ENCODE data around the gene SLC2A4.

Gene SLC2A4

DNA sequence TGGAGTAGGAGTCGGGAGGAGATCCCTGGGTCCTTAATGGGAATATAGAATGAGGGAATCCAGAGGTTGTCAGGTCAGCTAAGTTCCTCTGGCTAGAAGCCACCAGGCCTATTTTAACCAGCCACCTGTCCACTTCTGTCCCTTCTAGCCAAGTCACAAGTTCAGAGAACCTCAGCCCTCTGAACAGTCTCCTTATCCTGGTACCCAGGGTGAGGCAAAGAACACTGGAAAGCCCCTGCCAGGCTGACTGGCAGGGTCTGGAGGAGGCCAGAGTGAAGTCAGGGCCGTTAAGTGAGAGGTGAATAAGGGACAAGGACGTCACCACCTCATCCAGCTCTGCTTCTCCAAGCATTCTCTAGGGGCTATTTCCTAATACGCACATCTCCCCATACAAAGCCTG is 32.7 kb upstream of the SLC2A4 start:
- DNase-seq, result no peak

GRCh38 chr17:7249214-7249613 is 32.3 kb upstream of the SLC2A4 start:
- no peak for DNase-seq

DNA sequence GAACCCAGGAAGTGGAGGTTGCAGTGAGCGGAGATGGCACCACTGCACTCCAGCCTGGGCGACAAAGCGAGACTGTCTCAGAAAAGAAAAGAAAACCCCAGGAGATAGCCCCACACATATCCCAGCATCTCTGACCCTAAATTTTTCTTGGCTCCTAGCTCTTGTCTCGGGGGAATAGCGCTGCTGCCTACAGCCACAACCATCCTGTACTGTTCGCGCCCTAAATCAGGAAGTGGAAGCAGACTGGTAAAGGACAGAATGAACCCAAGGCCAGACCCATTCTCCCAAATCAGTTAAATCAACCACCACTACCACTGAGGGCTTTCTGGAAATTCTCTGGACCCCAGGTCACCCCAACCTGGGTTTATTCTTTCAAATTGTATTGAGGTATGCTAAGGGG is 31.7 kb upstream of the SLC2A4 start:
- no peak for DNase-seq

DNA sequence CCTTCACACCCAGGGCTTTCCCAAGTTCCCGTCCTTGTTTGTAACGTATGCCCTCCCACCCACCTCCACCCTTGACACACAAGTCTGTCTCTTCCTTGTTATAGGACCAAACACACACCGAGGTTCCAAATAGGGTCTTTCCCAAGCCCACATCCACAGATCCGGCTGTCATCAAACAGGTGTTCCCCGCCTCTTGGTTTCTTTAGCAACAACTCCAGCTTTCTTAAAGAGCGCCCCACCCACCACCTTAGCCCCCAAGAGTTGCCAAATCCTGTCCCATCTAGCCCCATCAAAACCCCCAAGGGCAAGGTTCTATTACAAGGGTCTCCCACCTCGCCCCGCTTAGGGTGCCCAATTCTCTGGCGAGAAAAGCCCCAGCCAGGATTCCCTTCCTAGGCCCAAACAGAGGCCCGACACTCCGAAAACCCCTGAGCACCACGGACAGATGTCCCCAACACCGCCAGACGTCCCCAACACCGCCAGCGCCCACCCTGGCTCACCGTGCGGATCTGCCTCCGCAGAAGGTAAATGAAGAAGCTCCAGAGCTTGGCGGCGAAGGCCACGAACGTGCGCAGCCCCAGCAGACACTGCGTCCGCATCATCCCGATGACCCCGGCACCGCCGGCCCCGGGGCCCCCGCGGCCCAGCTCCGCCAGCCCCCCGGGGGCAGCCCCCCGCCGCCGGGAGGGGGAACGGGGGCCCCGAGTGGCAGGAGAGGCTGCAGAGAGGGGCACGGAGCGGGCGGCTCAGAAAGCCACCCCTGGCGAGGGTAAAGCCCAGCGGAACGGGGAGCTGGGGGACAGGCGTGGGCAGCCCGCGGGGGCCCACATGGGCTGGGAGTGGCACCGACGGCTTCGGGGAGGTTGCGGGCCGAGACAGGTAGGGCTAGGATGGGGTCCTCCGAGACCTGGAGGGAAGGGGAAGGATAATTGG is 30.6 kb upstream of the SLC2A4 start:
- DNase-seq, result no peak

DNA sequence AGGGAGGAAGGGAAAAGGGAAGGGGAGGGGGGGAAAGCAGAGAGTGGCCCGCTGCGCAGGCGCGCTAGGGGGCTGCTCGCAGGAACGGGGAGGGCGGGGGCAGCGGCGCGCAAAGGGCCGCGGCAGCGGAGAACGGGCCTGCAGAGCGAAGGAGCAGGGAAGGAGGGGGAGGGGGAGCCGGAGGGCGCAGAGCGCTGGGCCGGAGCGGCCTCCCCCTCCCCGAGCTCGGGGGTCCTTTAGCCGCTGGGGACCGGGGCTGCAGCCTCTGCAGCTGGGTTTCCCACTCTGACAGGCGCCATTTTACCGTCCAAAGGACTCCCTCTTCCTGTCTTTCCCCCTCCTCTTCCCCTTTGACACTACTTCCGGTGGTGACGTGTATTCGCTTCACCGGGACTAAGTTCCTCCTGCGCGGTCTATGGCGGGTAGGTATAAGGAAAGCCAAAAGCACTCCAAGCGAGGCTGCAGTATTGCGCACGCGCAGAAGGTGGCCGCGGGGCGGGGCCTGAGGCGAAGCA is 29.8 kb upstream of the SLC2A4 start, which contains the start of gene CTDNEP1:
TSS of gene CTDNEP1 (minus strand) at position 74 of the 515 bp plus-strand sequence. CDS start 438 bp downstream, outside the sequence.
- DNase-seq, result peak; percentile 95

- peak; percentile 81 for DNase-seq
Observed at GRCh38 chr17:7252176-7253043, 29.1 kb upstream of the SLC2A4 start, which contains the start of gene ELP5. ELP5 (plus strand) TSS chr17:7252215; CDS start chr17:7252551, 336 bp downstream.

GRCh38 chr17:7253082-7253481 is 28.4 kb upstream of the SLC2A4 start:
- DNase-seq, result no peak

DNA sequence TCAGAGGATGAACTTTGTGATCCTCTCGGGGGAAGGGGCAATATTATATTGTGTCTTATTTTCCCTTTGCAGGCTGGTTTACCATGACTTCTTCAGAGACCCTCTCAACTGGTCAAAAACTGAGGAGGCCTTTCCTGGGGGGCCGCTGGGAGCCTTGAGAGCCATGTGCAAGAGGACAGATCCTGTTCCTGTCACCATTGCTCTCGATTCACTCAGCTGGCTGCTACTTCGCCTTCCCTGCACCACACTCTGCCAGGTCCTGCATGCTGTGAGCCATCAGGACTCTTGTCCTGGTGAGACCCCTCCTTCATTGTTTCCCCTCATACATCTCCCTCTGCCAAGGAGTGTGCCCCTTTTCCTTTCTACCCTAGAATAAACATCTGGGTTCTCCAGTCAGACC is 27.0 kb upstream of the SLC2A4 start:
- no peak for DNase-seq

DNA sequence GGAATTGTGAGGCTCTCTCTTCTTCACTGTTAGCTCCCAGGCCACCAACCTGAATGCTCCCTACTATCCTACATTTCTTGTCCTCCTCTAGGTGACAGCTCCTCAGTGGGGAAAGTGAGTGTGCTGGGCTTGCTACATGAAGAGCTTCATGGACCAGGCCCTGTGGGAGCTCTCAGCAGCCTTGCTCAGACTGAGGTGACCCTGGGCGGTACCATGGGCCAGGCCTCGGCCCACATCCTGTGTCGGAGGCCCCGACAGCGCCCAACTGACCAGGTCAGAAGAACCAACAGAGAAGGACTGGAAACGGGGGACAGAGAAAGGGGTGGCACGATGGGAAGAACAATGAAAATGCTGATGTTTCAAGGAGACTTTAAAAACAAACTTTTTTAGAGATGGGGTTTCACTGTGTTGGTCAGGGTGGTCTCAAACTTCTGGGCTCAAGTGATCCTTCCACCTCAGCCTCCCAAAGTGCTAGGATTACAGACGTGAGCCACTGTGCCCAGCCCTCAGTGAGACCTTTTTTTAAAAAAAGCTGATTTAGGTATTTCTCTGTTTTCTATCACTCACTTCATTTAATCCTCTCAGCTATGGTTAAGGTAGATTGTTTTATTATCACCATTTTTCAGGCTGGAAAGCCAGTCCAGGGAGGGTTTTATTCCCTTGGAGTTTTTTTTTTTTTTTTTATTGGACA is 24.6 kb upstream of the SLC2A4 start:
- DNase-seq, result no peak

DNA sequence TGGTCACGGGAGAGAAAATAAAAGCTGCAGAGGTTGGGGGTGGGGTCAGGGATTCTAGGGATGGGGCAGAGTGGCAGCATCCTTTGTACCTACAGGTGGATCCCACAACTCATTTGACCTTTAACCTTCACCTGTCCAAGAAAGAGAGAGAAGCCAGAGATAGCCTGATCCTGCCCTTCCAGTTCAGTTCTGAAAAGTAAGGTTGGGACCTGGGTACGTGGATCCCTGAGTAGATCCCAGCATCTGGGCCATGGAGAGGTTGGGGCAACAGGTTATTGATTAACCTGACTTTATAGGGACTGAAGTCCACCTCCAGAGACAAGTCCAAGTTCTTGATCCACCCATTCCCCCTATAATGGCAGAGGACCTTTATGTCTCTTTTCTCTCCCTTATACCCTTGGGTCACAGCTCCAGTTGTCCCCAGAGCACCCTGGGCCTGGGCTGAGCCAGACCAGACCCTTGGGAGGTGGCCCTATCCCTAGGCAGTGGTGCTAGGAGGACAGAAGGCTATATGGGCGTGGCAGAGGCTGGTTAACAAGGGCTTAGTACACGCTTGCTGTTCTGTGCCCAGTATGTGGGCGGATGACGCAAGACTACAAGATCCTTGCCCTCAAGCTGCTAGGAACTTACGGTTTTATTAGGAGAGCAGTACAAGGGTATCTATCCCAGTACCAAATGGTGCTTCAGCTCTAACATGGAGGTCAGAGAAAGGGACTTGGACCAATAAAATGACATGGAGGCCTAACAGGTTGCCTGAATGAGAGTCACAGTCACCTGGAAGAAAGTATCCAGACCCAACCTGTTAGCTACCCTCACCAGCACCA is 22.6 kb upstream of the SLC2A4 start:
- no peak for DNase-seq

GRCh38 chr17:7259555-7259889 is 22.0 kb upstream of the SLC2A4 start:
- no peak for DNase-seq

- DNase-seq, result no peak
Observed at GRCh38 chr17:7260151-7260550, 21.4 kb upstream of the SLC2A4 start.

GRCh38 chr17:7260651-7261378 is 20.7 kb upstream of the SLC2A4 start:
- DNase-seq, result no peak

GRCh38 chr17:7261379-7262191 is 19.9 kb upstream of the SLC2A4 start:
- no peak for DNase-seq

- no peak for DNase-seq
Observed at GRCh38 chr17:7262192-7262934, 19.2 kb upstream of the SLC2A4 start, which contains the start of gene CLDN7. CLDN7 (minus strand) TSS chr17:7262478; CDS start chr17:7262043, 435 bp downstream.

DNA sequence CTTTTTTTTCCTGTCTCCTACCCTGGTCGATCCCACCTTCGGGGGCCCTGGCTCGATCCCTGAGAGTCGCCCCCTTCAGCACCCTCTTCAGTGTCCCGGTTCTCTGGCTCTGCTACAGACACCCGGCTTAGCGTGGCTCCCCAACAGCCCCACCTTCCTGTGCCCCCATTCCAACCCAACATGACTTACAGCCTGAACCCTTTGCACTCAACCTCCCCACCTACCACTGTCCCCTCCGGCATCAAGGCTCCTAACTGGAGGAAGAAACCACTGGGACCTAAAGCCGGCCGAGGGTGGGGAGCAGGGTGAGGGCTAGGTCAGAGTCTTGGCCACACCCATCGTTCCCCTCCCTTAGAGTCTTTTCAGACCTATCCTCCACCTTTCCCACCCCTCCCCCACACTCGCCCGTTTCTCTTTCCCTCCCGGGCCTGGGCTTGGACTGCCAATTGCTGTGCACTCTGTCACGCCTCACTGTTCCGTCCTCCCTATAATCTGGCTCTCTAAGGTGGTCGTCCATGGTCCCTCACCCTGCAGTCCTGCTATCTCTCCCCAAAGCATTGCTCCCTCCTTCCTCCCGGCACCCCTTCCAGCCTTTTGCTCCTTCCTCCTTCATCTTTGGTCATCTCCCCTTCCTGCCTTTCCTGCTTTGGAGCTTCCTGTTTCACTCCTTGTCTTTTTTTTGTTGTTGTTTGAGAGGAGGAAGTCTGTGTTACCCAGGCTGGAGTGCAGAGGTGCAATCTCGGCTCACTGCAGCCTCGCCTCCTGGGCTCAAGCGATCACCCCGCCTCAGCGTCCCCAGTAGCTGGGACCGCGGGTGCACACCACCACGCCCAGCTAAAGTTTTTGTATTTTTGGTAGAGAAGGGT is 18.4 kb upstream of the SLC2A4 start:
- no peak for DNase-seq

DNA sequence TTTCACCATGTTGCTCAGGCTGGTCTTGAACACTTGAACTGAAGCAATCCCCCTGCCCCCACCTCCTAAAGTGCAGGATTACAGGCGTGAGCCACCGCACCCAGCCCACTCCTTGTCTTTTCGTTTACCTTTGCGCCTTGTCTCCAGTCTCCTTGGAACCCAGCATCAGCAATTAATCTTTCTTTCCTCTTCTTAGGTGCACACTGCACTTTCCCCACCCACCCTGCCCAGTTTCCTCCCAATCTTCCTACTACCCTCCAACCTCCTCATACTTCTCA is 17.8 kb upstream of the SLC2A4 start:
- DNase-seq, result no peak

GRCh38 chr17:7266784-7267183 is 14.7 kb upstream of the SLC2A4 start:
- DNase-seq, result no peak

DNA sequence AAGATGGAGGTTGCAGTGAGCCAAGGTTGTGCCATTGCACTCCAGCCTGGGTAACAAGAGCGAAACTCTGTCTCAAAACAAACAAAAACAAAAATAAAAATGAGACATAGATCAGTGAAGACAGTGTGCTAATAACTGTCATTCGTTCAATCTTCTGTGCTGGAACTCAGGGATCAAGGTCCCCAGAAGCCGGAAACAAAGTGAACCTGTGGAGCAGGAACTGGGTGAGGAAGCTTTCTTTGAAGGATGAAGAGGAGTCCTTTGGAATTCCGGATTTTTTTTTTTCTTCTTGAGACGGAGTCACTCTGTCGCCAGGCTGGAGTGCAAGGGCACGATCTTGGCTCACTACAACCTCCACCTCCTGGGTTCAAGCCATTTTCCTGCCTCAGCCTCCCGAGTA is 2.1 kb upstream of the SLC2A4 start:
- no peak for DNase-seq

Measured in NCI-H1092 (cell line).